Activated CD4-positive, alpha-beta T cell treated with anti-CD3 and anti-CD28 coated beads for 1 hour (primary cell): ENCODE measurements around the gene BRCA1.
"Not testable (repeated sequence)": the region's sequence is repeated elsewhere in the genome, so short reads cannot be mapped to it uniquely, and the experiment has no call there.

Experiments
- DNase-seq: peaks from one replicate; pipeline ENCODE4 v3.0.0-alpha.2; 2020

The BRCA1 gene

DNA sequence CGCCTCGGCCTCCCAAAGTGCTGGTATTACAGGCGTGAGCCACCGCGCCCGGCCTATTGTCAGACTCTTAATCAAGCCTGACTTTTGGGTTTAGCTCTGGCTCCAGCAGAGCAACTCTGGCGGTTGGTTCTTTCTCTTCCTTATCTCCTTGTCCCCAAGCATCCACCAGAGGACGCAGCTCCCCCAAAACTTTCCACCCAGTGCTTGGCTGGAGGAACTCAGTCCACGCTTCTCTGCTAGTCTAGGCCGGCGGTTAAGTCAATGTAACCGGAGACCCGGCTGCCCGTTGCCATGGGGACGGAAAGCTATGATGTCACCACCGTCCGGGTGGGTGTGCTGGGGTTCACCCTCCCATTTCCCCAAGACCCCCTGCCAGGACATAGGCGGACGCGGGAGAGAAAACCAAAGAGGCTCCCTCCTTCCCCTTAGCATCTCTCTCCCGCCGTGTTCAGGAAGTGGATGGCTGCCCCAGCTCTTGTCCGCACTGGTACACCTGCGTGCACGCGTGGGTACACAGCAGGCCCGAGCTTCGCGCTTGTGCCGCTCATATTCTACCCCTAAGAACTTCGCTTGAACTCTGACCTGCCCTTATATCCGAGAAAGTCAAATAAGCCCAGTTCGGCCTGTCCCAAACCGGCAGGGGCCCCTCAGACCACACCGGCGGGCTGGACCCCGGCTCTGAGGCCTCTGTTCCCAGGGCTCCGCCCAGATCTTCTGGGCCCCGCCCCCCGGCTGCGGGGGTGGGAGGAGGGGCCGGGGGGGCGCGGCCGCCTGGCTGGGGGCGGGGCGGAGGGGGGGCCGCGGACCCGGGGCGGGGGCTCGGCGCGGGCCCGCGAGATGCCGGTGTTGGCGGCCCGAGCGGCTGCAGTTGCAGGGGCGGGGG is 100.5 kb downstream of the BRCA1 start, which contains the start of gene RND2:
Gene RND2, plus strand, starts transcription at position 825 of the 883 bp plus-strand sequence. CDS start 117 bp downstream, outside the sequence.
- peak; percentile 66 for DNase-seq

DNA sequence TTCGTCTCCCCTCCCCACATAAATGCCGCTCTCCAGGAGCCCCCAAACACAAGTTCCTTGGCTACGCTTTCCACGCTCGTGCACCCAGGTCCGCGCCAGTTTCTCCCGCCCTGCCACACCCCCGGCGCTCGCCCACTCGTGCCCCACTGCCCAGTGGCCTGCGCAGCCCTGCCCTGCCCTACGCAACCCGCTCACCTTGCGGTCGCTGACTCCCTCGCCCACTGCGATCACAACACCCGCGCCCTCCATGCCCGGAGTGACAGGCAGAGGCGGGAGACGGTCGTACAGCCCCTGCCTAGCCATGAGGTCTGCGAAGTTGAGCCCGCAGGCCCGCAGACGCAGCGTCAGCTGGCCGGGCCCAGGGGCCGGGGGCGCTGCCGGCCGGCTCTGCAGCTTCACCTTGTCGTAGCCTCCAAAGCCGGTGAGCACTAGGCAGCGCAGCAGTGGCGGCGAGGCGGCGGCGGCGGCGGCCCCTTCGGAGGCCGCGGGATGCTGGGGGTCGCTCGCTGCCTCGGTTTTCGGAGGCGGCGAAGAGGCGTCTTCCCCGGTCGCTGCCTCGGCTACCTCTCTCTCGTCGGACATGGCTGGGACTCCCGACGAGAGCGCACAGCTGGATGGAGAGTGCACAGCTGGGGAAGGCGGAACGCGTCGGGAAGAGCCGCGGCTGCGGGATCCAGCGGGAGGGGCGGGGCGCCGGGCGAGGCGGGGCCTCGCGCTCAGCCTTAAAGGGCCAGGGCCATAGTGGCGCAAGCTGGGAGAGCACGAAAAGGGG is 103.2 kb downstream of the BRCA1 start, which contains the start of gene VAT1:
Gene VAT1, minus strand, starts transcription at position 645 of the 772 bp plus-strand sequence. Its CDS starts 63 bp downstream, at position 582.
- peak; percentile 50 for DNase-seq

DNA sequence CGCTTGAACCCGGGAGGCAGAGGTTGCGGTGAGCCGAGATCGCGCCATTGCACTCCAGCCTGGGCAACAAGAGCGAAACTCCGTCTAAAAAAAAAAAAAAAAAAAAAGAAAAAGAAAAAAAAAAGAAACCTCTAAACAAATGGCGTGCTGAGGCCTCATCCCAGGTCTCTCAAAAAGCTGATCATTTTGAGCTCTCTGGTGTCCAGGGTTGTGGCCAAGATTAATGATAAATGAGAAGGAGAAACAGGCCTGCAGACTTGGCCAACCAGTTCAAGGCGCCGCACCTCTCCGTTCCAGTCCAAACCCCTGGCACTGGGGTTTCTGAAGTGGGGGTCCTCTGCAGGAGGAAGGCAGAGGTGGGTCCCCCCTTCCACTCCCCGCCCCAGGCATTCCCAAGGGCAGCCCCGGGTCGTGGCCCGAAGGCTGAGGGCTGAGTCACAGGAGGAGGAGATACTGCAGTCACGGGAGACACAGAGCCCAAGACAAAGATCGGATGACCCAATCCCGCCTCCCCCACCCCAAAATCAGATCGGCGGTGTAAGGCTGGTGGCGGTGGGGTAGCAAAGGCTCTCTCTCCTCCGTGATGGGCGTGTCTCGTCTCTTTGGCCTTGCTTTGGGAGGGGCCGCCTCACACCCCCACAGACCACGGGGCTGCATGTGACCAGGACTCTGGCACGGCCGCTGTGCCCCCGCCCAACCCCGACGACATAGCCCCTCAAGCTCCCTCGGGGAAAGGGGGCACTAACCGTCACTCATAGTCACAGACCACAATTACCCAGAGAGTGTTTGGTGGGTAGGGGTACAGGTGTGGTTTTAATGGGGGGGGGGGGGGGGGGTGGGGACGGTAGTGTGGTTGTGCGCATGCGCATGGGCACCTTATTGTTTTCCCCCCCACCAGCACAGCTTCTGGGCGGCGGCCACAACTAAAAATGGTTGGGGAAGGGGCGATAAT is 104.1 kb downstream of the BRCA1 start:
- no peak for DNase-seq

DNA sequence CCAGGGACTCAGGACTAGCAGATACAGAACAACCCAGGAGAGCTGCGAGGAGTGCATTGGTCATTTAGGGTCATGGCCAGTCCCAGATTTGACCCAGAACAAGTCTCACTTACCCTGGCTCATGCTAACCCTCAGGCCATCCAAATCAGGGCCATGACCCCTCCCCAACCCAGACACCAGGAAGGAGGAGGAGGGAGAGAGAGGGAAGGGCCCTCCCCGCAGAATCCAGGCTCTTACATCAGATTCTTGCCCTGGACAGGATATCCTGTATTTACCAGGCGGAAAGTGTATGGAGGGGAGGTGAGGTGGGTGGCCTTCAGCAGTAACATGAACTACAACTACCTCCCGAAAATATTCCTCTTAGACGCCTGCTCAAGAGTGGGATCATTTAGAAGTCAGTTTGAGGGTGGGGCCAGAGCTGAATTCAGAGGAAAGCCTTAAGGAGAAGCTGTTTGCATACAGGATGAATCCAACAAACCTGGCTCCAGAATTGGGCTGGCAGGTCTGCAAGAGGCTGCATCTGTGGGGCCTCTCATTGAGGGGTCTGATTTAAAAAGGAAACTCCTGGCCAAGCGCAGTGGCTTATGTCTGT is 105.0 kb downstream of the BRCA1 start:
- no peak for DNase-seq

DNA sequence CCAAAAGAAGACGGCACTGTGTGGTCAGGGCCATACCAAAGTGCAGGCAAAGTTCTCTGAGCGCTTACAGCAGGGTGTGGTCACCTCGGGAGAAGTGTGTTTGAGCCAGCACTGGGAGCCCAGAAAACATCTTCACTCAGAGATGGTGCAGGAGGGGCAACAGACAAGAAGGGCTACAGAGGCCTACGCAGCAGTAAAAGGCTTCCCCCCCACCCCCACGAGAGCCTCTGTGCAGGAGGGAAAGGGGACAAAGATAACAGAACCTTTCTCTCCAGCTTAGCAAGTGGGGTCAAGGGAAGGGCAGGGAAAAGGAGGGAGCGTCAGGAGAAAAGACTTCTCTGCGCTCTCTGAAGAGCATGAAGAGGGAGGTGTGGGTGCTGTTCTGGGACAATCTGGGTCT is 105.7 kb downstream of the BRCA1 start:
- DNase-seq, result no peak

DNA sequence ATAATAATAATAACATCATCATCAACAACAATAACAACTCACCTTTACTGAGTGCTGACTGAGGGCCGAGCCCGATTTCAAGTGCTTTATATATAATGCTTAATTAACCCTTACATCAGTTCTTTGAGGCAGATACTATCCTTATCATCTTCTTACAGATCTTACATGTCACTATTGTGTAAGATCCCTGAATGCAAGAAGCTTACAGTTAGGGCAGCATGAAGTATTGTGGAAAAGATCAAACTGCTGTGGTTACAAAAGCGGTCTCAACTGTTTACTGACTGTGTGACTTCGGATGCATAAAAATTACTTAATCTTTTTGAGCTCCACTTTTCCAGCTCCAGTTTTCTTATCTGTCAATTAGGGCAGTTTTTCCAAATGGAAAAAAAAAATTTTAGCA is 106.2 kb downstream of the BRCA1 start:
- no peak for DNase-seq

DNA sequence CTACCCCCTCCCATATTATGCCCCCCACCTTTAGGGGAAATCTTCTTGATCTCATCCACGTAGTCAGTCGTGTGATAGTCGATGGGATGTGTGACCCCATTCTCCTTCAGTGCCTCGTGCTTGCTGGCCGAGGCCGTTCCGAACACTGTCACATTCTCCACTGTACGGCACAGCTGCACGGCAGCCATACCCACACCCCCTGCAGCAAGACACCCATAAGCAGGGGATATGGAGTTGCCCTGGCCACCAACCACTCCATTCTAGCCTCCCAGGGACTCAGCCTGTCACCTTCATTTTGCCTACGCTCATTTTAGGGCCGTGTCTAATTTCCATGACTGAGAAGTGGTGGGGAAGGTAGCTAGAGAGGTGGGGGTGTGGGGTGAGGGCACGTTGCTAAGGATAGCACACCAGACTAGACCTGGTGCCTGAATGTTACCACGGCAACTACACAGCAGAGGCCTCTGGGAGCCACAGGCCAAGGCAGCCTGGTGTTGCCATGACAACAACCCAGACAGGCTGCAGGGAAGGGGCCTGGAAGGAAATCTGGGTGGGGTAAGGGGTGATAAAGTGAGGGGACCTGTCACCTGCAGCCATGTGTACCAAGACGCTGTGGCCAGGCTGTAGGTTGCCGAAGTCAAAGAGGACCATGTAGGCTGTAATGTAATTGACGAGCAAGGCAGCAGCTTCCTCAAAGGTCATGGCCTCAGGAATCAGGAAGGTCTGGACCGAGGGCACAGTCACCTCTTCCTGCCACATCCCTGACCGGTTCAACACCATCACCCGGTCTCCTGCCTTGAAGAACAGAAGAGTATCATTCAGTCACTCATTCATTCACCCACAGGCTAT is 106.9 kb downstream of the BRCA1 start:
- no peak for DNase-seq

DNA sequence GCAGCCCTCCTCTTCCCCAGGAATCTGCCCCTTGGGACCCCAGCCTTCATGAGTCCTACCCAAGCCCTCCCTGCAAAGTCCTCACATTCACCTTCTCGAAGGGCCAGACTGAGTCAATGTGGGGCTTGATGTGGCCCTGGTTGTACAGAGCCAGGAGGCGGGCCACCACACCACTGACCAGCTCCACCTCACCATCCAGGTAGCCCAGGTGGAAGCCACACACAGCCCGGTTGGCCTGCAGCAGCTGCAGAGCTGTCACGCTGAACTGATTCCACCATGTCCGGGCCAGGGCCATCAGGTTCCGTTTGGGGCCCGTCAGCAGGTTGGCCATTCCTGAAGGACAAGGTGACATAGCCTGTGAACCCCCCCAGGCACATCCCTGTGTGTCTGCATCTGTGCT is 108.9 kb downstream of the BRCA1 start:
- no peak for DNase-seq

DNA sequence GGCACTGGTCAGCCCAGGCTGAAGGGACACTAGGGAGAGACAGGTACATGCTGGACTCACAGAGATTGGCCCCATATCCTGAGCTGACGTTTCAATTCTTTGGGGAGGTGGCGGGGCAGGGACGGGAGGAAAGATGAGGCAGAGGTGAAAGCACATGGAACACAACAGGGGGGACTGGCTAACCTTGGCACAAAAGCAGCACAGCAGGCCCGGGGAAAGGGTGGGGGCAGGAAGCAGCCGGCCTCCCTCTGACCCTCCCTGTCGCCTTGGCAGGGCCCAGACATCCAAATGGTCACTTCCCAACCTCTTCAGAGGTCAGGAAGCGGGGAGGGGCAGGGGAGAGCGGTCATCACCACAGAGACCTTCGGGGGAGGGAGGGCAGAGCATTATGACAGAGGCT is 109.6 kb downstream of the BRCA1 start:
- DNase-seq, result no peak

DNA sequence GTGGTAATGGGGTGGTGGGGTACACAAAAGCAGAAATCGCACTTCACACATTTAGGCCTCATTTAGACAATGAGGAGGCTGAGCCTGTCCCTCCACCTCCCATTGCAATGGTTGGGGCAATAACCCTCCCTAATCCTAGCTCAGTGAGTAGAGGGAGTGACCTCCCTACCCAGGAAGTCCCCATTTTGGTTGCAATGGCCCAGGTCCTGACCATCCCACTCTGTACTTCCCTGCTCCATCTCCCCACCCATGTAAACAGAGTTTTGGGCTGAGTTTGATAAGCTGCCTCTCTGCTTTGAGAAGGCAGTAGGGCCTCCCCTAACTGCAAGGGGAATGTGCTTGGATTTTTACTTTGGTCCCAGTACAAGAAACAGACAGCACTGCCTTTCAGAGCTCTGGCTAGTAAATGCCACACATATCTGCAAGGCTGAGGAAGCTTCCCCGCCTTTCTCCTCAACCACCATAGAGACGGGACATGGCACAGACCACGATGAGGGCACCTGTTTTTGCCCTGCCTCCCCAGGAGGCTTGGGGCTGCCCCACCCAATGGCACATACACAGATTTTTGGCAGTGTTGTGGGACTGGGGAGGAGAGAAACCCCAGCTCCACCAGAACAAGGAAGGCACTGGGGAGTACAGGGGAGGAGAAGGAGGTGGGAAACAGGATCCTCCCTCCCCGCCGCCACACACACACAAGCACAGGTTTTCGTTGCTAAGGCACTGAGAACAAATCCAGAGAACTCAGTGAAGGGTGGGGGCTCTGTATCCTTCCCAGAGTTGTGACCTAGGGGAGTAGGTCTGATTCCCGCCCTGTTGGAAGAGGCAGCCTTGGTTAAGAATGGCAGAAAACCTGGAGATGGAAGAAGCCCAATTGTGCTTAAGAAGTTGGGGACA is 110.3 kb downstream of the BRCA1 start:
- DNase-seq, result no peak

DNA sequence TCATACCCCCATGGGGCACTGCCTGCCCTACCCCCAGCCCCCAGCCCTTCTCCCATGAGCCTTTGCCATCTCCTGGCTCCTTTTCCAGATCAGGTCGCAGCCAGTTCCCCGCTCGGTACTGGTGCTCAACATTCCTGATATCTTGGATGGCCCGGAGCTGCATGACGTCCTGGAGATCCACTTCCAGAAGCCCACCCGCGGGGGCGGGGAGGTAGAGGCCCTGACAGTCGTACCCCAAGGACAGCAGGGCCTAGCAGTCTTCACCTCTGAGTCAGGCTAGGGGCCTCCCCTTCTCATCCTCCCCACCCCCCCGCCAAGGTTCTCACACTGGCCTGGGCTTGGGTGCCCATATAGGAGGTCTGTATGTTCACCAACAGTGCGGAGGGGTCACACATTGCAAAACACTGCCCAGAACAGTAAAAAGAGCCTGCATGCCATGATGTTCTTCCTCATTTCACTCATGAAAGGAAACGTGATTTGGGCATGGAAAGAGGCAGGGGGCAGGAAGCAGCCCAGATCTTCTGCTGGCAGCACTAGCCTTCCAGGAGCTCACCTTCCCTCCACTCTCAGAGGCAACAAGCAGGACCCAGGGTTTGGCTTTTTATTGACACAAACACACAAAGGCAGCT is 111.0 kb downstream of the BRCA1 start:
- DNase-seq, result no peak

DNA sequence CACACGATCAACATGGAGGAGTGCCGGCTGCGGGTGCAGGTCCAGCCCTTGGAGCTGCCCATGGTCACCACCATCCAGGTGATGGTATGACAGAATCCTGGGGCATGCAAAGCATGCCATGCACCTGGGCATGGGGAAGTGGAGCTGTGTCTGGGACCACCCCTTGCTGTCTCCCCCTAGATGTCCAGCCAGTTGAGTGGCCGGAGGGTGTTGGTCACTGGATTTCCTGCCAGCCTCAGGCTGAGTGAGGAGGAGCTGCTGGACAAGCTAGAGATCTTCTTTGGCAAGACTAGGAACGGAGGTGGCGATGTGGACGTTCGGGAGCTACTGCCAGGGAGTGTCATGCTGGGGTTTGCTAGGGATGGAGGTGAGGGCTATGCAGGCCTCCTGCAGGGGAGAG is 111.9 kb downstream of the BRCA1 start:
- no peak for DNase-seq

DNA sequence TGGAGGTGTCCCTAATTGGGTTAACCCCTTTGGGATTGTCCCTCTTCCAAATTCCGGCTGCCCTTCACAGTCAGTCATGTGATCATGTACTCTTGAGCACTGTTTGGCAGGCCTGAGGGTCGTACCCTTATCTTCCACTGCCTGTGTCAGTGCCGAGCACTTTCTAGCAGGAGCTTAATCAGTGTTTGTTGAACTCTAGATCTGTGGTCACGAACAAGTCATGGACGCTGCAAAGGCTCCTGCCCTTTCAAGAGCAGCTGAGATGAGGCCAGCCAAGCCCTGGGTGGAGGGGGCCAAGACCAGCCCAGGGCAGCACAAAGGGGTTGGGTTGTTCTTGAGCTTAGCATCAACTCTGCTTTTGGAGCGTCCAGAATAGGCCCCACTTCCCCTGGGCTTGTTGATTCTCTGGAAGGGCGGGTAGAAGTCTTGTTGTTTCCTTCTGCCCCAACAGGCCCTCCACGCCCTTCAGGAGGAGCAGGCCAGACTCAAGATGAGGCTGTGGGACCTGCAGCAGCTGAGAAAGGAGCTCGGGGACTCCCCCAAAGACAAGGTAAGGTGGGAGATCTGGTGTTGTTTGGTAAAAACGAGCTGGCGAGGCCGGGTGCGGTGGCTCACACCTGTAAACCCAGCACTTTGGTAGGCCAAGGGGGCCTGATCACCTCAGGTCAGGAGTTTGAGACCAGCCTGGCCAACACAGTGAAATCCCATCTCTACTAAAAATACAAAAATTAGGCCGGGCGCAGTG is 113.3 kb downstream of the BRCA1 start:
- DNase-seq, result no peak

DNA sequence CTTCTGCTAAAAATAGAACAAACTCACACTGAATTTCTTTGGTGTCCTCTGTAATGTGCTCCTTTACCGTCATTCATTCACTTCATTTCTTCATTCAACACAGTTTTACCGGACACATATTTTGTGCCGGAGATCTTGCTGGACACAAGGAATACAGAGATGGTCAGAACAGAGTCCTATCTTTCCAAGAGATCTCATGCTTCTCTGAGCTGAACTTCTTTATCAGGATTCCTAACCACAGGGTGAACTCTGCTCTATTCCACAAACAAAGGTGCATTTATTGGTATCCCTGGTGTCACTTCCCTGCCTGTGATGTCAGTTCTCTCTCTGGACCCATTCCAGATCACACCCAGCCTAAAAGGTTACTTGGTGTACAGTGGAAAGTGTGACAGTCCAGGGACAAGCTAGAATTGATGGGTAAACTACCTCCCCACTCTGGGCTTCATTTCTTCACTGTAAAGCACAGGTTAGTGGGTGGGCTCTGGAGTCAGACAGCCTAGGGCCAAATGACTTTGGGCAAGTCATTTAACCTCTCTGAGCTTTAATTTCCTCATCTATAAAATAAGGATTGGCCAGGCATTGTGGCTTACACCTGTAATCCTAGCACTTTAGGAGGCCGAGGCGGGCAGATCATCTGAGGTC is 114.4 kb downstream of the BRCA1 start:
- DNase-seq, result no peak

DNA sequence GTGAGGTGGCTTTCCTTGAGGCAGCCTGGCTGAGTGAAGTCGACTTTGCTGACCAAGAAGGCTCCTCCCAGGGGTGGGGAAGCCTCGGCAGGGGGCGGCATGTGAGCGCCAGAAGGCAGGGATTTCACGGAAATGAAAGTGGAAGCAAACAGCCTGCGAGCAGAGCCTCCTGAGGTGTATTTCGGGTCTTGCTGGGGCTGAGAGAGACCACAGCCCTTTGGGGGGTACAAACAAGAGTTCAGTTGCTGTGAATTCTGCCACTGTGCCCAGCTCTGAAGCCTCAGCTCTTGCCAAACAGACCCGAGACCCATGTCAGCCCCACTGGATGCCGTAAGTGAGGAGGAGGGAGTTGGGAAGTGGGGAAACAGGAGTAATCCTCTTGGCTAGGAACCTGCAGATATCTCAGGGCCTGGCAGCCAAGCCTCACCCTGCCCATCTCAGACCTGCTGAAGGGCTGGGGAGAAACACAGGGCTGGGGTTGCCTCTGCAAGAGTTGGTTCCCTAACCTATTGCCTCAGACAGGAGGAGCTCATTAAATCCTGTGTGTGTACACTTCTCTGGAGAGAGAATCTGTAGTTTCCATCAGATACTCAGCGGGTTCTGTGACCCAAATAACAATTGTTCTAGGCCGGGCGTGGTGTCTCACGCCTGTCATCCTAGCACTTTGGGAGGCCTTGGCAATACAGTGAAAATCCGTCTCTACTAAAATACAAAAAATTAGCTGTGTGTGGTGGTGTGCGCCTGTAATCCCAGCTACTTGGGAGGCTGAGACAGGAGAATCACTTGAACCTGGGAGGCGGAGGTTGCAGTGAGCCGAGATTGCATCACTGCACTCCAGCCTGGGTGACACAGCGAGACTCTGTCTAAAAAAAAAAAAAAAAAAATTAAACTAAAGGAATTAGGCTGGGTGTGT is 118.3 kb downstream of the BRCA1 start, which contains the start of gene IFI35:
Gene IFI35, plus strand, starts transcription at position 146 of the 913 bp plus-strand sequence. Its CDS starts 164 bp downstream, at position 310.
- peak; percentile 83 for DNase-seq

DNA sequence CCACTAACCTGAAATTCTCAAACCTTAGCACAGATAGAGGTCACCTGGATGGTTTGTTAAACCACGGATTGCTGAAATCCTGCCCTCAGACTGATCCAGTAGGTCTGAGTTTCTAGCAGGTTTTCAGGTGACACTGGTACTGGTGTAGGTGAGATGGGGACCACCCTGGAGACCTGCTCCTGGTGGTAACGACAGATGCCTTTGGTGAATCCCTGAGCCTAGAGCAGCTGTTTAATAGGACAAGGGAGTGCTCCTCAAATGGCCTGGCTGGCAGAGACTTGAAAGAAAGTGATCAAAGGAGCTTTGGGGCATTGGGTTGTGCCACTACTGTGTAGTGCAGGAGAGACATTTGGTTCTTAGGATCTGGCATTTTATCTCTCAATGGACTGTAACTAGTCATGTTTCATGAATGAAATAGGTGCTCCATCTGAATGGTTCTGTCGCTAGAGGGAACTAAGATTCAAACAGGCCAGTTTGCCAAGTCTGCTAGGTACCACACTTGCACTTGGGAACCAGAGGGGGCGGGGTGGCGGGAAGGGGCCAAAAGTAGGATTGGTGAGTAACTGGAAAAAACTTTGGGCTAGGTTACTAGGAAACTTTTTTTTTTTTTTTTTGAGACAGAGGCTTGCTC is 121.5 kb downstream of the BRCA1 start:
- no peak for DNase-seq

DNA sequence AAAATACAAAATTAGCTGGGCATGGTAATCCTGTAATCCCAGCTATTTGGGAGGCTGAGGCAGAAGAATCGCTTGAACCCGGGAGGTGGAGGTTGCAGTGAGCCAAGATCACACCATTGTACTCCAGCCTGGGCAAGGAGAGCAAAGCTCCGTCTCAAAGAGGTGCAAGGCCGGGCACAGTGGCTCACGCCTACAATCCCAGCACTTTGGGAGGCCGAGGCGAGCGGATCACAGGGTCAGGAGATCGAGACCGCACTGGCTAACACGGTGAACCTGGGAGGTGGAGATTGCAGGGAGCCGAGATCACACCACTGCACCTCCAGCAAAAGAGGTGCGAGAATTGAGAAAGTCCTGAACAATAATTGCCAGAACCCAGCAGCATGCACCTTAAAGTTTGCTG is 124.3 kb downstream of the BRCA1 start:
- not testable (repeated sequence) for DNase-seq
